Type B pancreatic cell (in vitro differentiated cells): ENCODE data around the gene SLC13A1. TPM values are rescaled to one million over a fixed set of nuclear protein-coding genes. Genes with fewer than 3 reads are reported as not detected.

ENCODE experiments used
- DNase-seq: peaks from one replicate; pipeline ENCODE4 v3.0.0; 2021; ENCODE audit warnings: mixed read lengths; ENCODE audit not compliant: unreplicated experiment; ENCODE audit errors: extremely low spot score
- H3K27ac Mint-ChIP-seq: 2 replicates; pipeline ENCODE4 v1.8.0; 2021; ENCODE audit warnings: mild to moderate bottlenecking, mixed read lengths
- H3K27me3 Mint-ChIP-seq: 2 replicates; pipeline ENCODE4 v1.8.0; 2021; ENCODE audit warnings: mixed read lengths
- H3K36me3 Mint-ChIP-seq: 2 replicates; pipeline ENCODE4 v1.8.0; 2021; ENCODE audit warnings: mixed read lengths
- H3K4me1 Mint-ChIP-seq: one replicate; pipeline ENCODE4 v1.8.0; 2021; ENCODE audit warnings: mixed read lengths; ENCODE audit not compliant: unreplicated experiment
- H3K4me3 Mint-ChIP-seq: 2 replicates; pipeline ENCODE4 v1.8.0; 2021; ENCODE audit warnings: mild to moderate bottlenecking, mixed read lengths
- H3K9me3 Mint-ChIP-seq: 2 replicates; pipeline ENCODE4 v1.8.0; 2021; ENCODE audit warnings: mixed read lengths
- CTCF ChIP-seq: fragments of 200-600 bp; sonication (generic); conservative IDR thresholded peaks from 2 replicates; pipeline ENCODE4 v1.5.0; 2021; ENCODE audit warnings: antibody characterized with exemption, mild to moderate bottlenecking
- total RNA-seq: library from RNA; stranded (reverse); gene quantifications from 2 replicates; pipeline ENCODE4 v1.2.1, GENCODE V29; 2021; ENCODE audit warnings: low replicate concordance

The SLC13A1 gene
- total RNA-seq, 1 donor from 2014 or later, result 0.07 TPM

- H3K9me3 Mint-ChIP-seq, result no peaks in the 10 kb centered on the region
- no peak for TF ChIP-seq CTCF
- peaks cover 18% of the 10 kb centered on the region for H3K27me3 Mint-ChIP-seq
- H3K4me3 Mint-ChIP-seq, result no peak overlapping the region
- no peaks in the 10 kb centered on the region for H3K4me1 Mint-ChIP-seq
- no peaks in the 10 kb centered on the region for H3K36me3 Mint-ChIP-seq
- H3K27ac Mint-ChIP-seq, result no peak overlapping the region
- no peak for DNase-seq
These were observed 63.8 kb downstream of the SLC13A1 start for GRCh38 chr7:123135960-123136359.

GRCh38 chr7:123133924-123134323 is 65.8 kb downstream of the SLC13A1 start:
- Mint-ChIP-seq H3K36me3 (no peaks in the 10 kb centered on the region), H3K4me1 (no peaks in the 10 kb centered on the region), H3K9me3 (no peaks in the 10 kb centered on the region), H3K27me3 (peaks cover 22% of the 10 kb centered on the region), H3K4me3 (no peak overlapping the region), H3K27ac (no peak overlapping the region)
- no peak for DNase-seq
- no peak for TF ChIP-seq CTCF

- no peak overlapping the region for H3K4me3 Mint-ChIP-seq
- H3K4me1 Mint-ChIP-seq, result no peaks in the 10 kb centered on the region
- no peaks in the 10 kb centered on the region for H3K9me3 Mint-ChIP-seq
- H3K27ac Mint-ChIP-seq, result no peak overlapping the region
- no peak for TF ChIP-seq CTCF
- no peaks in the 10 kb centered on the region for H3K36me3 Mint-ChIP-seq
- H3K27me3 Mint-ChIP-seq, result peaks cover 18% of the 10 kb centered on the region
- no peak for DNase-seq
These were observed 67.8 kb downstream of the SLC13A1 start for GRCh38 chr7:123131961-123132360.

GRCh38 chr7:123131556-123131955 is 68.2 kb downstream of the SLC13A1 start:
- Mint-ChIP-seq H3K36me3 (no peaks in the 10 kb centered on the region), H3K27ac (no peak overlapping the region), H3K4me3 (no peak overlapping the region), H3K9me3 (no peaks in the 10 kb centered on the region), H3K27me3 (peaks cover 18% of the 10 kb centered on the region), H3K4me1 (no peaks in the 10 kb centered on the region)
- no peak for TF ChIP-seq CTCF
- no peak for DNase-seq

- Mint-ChIP-seq H3K9me3 (no peaks in the 10 kb centered on the region), H3K36me3 (no peaks in the 10 kb centered on the region)
These were observed 68.6 kb downstream of the SLC13A1 start for GRCh38 chr7:123131140-123131539.

More at GRCh38 chr7:123131140-123131539, 68.6 kb downstream of the SLC13A1 start:
- H3K27ac Mint-ChIP-seq, result no peak overlapping the region
- H3K4me1 Mint-ChIP-seq, result no peaks in the 10 kb centered on the region
- peak; percentile 25 for TF ChIP-seq CTCF
- peaks cover 18% of the 10 kb centered on the region for H3K27me3 Mint-ChIP-seq
- no peak overlapping the region for H3K4me3 Mint-ChIP-seq
- DNase-seq, result no peak
